IPS-NIHi7 (cell line): ENCODE data around the gene PRR19.
"Not testable (repeated sequence)": the region's sequence is repeated elsewhere in the genome, so short reads cannot be mapped to it uniquely, and the experiment has no call there.

Source experiments
- DNase-seq: peaks from one replicate; pipeline ENCODE4 v3.0.0; 2012; ENCODE audit warnings: mixed read lengths; ENCODE audit errors: extremely low spot score

Gene PRR19

DNA sequence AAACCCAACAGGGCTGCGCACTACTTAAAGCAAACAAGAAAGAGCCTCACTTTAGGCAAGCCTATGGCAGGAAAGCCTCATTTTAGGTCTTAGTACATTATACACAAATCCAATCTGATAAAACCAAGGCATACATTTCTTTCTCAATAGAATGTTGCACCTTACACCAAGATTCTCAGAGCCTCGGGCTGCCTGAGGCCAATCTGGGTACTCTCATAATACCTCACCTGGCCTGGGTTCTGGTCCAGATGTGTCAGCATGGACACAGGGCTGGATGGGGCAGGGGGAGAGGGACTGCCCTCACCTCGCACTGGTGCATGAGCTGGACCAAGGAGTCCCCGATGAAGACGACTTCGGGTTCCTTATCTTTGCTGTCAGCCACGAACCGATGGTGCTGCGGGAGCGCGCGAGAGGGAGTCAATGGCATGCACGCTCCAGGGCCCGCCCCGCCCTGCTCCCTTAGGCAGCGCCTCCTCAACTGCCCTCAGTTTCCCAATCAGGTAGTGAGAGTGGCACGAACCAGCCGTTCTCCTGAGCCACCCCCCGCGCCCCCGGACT, at the start of gene PRR19:
TSS of gene PRR19 (plus strand) at position 487 of the 558 bp plus-strand sequence. CDS start 7,453 bp downstream, outside the sequence.
- no peak for DNase-seq

DNA sequence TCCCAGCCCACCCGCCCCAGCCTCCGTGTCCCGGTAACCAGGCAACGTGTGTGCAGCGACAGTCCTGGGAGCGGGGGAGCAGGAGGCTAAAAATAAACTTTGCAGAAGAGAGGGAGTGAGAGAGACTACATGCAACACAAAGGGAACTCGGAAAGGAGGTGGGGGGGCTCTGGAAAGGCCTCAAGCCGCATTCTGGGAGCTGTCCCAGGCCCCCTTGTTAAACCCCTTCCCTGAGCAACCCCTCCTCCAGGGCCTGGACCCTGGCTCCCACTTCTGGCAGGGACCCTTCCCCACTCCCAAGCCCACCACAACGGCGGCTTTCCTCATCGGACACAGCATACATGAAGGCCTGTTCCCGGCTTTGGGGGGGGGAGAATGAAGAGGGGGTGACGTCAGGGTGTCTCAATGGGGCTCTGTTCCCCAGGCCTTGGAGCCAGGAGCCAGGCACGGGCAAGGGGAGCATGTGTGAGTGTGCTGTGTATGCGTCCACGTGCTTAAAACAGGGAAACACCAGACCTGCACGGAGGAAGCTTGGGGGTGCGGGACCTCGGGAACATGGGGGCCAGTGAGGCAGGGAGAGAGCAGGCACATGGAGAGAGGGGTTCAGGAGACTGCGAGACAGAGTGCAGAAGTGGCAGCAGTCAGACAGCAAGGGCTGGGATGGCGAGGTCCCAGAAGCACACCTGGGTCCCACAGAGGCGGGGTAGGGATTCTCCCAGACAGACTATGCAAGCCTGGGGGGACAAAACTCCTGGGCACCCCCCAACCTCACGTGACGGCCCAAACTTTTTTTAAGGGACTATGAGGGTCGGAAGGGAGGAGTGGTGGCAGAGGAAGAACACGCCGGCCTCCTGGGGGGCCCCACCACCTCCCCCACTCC, 49.3 kb upstream of the PRR19 start:
- DNase-seq: no peak

- peak; percentile 68 for DNase-seq
These were observed 48.5 kb upstream of the PRR19 start for GRCh38 chr19:42253245-42254088.

- peak; percentile 46 for DNase-seq
These were observed 47.7 kb upstream of the PRR19 start for GRCh38 chr19:42254089-42254849.

- peak; percentile 83 for DNase-seq
These were observed 46.8 kb upstream of the PRR19 start, which contains the start of gene ERF for GRCh38 chr19:42254850-42255765. Gene ERF, minus strand, starts transcription at chr19:42255128. Its CDS starts 129 bp downstream, at chr19:42254999.

DNA sequence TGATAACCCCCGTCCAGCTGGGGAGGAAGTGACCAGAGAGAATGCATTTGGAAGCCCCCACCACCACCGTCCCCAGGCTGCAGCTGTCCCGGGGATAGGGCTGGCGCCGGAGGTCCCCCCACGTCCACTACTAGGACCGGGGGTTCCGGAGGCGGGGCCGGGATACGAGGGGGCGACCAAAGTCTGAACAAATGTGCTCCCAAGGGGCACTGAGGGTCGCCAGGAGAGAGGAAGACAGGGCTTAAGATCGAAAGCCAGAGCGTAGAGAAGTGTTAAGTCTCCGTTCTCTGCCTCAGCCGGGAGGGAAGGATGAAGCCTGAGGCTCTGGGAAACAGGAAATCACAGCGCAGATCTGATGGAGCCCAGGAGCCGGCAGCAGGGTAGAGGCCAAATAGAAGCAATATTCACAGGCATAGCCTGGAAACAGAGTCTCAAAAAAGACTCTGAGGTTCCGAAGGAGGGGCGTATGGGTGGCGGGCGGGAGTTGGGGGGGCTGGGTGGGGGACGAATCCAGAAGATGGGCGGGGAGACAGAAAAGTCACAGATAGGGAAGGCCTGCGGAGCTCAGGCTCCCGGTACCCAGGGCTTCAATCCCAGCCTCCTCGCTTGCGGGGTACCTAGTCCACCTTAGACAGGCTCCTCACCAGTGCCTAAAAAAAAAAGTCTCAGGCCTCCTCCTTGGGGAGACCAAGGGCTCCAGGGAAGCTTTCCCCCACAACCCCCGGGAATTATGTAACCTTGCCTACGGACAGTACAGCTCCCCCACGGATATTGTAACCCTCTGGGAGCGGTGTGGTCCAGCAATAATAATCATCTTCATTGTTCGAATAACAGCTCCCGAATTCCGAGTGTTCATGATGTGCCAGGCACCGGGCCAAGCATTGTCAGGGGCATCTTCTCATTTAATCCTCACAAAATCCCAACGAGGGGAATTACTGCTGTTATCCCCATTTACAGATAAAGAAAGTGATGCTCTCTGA, 45.9 kb upstream of the PRR19 start:
- DNase-seq: peak; percentile 35

DNA sequence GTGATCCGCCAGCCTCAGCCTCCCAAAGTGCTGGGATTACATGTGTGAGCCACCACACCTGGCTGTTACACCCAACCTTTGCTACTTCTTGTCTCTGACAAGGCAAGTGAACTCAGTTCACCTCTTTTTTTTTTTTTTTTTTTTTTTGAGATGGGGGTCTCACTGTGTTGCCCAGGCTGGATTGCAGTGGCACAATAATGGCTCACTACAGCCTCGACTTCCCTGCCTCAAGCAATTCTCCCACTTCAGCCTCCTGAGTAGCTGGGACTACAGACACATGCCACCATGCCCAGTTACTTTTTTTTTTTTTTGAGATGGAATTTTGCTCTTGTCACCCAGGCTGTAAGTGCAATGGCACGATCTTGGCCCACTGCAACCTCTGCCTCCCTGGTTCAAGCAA, 44.1 kb upstream of the PRR19 start:
- not testable (repeated sequence) for DNase-seq

- no peak for DNase-seq
These were observed 40.2 kb upstream of the PRR19 start for GRCh38 chr19:42261763-42262162.

DNA sequence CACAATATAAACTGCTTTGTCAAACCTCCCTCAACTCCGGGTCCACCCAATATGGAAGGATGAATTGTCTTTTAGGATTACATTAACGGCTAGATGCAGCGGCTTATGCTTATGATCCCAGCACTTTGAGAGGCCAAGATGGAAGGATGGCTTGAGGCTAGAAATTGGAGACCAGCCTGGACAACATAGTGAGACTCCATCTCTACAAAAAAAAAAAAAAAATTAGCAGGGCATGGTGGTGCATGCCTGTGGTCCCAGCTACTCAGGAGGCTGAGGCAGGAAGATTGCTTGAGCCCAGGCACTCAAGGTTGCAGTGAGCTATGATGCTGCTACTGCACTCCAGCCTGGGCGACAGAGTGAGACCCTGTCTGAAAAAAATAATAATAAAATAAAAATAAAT, 35.8 kb upstream of the PRR19 start:
- not testable (repeated sequence) for DNase-seq

DNA sequence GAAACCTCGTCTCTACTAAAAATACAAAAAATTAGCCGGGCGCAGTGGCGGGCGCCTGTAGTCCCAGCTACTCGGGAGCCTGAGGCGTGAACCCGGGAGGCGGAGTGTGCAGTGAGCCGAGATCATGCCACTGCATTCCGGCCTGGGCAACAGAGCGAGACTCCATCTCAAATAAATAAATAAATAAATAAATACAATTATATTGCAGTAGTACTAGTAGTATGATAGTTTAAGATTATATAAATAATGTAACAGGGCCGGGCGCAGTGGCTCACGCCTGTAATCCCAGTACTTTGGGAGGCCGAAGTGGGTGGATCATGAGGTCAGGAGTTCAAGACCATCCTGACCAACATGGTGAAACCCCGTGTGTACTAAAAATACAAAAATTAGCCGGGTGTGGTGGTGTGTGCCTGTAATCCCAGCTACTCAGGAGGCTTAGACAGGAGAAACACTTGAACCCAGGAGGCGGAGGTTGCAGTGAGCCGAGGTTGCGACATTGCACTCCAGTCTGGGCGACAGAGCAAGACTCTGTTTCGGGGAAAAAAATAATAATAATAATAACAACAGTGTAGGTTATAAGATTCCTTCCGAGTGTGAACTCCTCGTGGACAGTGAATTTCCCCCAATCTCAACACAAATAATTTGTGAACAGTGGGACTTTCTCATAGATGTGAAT, 34.9 kb upstream of the PRR19 start:
- not testable (repeated sequence) for DNase-seq

DNA sequence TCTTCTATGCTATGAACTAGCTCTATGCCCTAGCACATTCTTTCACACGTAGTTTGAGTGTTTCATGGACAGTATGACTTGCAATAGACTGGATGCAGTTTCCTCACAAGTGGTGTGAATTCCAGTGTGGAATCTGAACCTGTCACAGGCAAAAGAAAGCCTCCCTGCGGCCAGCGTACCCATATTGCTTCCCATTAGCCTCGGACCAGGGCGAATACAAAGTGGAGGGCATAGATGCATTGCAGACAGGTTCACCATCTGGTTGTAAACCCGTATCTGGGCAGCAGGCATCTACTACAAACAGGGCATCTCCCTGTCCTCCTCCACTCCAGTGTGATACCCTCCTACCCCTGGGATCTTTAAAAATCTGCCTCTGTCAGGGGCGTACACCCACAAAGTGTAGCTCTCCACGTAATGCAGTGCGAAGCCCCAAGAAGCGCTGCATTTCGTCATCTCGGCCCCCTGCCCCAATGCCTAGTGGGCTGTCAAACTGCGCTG, 34.2 kb upstream of the PRR19 start:
- no peak for DNase-seq

DNA sequence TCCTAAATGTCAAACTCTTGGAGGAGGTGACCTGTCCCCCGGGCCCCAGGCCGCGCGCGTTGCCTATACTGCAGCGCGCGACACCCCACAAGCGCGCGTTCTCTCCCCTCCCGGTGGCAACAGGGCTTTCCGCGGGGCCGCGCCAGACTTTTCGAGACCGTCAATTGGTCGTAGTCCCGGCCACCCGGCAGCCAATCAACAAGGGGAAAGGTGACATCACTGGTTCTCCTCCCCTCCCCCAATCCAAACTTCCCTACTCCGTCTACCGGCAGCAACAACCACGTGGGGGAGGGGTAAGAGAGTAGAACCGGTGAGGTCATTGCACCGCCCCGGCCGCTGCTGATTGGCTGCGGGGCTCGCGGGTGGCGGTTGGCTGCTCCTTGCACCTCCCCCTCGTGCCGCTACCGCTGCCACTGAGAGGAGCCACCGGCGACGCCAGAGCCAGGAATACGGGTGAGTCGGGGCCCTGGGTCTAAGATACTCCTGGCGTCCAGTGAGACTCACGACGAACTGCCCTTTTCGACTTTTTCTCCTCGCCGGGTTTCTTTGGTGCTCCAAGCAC, 33.7 kb upstream of the PRR19 start:
- peak; percentile 89 for DNase-seq

GRCh38 chr19:42268704-42269477, 33.0 kb upstream of the PRR19 start, which contains the start of gene CIC:
Gene CIC, plus strand, starts transcription at chr19:42269252. Its CDS starts 2,532 bp downstream, at chr19:42271784.
- DNase-seq: peak; percentile 93

DNA sequence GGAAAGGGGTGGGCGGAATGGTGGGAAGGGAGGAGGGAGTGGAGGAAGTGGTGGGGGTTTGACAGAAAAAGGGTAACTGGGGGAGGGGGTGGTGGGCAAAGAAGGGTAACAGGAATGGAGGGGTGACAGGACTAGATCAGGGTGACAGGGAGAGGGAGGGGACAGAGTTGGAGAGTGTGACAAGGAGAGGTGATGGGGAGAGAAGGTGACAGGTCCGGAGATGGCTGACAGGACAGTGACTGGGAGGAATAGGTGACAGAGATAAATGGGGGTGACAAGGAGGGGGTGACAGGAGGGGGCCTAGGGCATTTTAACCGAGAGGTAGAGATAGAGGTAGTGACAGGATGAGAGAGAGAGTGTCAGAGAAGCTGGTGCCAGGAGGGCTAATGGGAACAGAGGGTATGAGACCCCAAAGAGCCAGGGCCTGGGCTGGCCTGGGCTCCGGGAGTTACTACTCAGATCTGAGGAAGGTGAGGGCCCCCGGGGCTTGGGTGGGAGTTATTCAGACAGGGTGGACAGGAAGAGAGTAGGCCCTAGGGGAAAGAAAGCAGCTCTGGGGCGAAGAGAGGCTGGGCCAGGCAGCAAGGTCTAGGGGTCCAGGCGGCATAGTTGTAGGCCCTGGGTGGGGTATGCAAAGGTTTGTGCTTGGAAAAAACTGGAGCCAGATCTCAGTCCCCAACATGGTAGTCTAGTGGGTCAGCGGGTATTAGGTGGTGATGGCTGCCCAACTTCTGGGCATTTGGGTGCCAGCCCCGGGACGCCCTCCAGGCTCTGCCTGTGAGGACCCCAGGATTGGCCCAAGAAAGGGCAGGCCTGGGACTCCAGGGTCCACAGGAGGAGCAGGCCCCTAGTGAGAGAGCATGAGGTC, 32.2 kb upstream of the PRR19 start:
- DNase-seq: no peak

- no peak for DNase-seq
These were observed 31.4 kb upstream of the PRR19 start for GRCh38 chr19:42270346-42271044.

GRCh38 chr19:42271045-42271419, 30.9 kb upstream of the PRR19 start:
- DNase-seq: no peak
